SK-N-SH treated with all-trans-retinoic acid at 6 μM for 48 hours (cell line): ENCODE measurements around the gene RNASE8.

Experiments used
- ATAC-seq: fragments of 200-7000 bp; cut with Tn5 transposase; 3 replicates; pipeline ENCODE4 v1.9.1; 2020; ENCODE audit warnings: mild to moderate bottlenecking, moderate library complexity
- ARNTL ChIP-seq: fragments of 450-650 bp; formaldehyde crosslinking; IDR thresholded peaks from 2 replicates; pipeline ENCODE4 v1.5.0; 2020; ENCODE audit warnings: low read depth, mild to moderate bottlenecking, moderate library complexity, borderline replicate concordance
- BACH2 ChIP-seq: fragments of 250-450 bp; sonication (Bioruptor Pico); IDR thresholded peaks from 2 replicates; pipeline ENCODE4 v1.9.0; 2021; ENCODE audit warnings: mild to moderate bottlenecking, borderline replicate concordance
- CSRNP3 ChIP-seq: fragments of 250-450 bp; sonication (Bioruptor Pico); IDR thresholded peaks from 2 replicates; pipeline ENCODE4 v1.5.1; 2021; ENCODE audit warnings: mild to moderate bottlenecking, moderate library complexity
- GLIS3 ChIP-seq: fragments of 250-450 bp; sonication (Bioruptor Pico); IDR thresholded peaks from 2 replicates; pipeline ENCODE4 v1.5.0; 2020; ENCODE audit warnings: mild to moderate bottlenecking, moderate library complexity
- OSR1 ChIP-seq: fragments of 250-450 bp; sonication (Bioruptor Pico); IDR thresholded peaks from 2 replicates; pipeline ENCODE4 v1.8.0; 2022; ENCODE audit warnings: moderate library complexity, mild to moderate bottlenecking, inconsistent platforms
- PATZ1 ChIP-seq: fragments of 250-450 bp; sonication (Bioruptor Pico); IDR thresholded peaks from 2 replicates; pipeline ENCODE4 v1.8.0; 2020; ENCODE audit warnings: mild to moderate bottlenecking, moderate library complexity, borderline replicate concordance
- POU6F1 ChIP-seq: fragments of 250-450 bp; sonication (Bioruptor Pico); IDR thresholded peaks from 2 replicates; pipeline ENCODE4 v1.8.0; 2021; ENCODE audit warnings: low read depth, mild to moderate bottlenecking, moderate library complexity, borderline replicate concordance
- PPARA ChIP-seq: fragments of 250-450 bp; sonication (Bioruptor Pico); IDR thresholded peaks from 2 replicates; pipeline ENCODE4 v1.5.0; 2020; ENCODE audit warnings: mild to moderate bottlenecking, borderline replicate concordance
- SNAI2 ChIP-seq: fragments of 250-450 bp; sonication (Bioruptor Pico); IDR thresholded peaks from 2 replicates; pipeline ENCODE4 v1.5.0; 2020; ENCODE audit warnings: mild to moderate bottlenecking, moderate library complexity
- TCF4 ChIP-seq: fragments of 250-450 bp; sonication (Bioruptor Pico); IDR thresholded peaks from 2 replicates; pipeline ENCODE4 v1.8.0; 2021; ENCODE audit warnings: mild to moderate bottlenecking, moderate library complexity, borderline replicate concordance
- TOX ChIP-seq: fragments of 250-450 bp; sonication (Bioruptor Pico); IDR thresholded peaks from 2 replicates; pipeline ENCODE4 v1.8.0; 2021; ENCODE audit warnings: mild to moderate bottlenecking, moderate library complexity, borderline replicate concordance
- ZC3H10 ChIP-seq: fragments of 250-450 bp; sonication (Bioruptor Pico); IDR thresholded peaks from 2 replicates; pipeline ENCODE4 v1.5.1; 2021; ENCODE audit warnings: mild to moderate bottlenecking, moderate library complexity
- ZFP3 ChIP-seq: fragments of 250-450 bp; sonication (Bioruptor Pico); IDR thresholded peaks from 2 replicates; pipeline ENCODE4 v1.5.0; 2020; ENCODE audit warnings: mild to moderate bottlenecking, moderate library complexity
- ZFP30 ChIP-seq: fragments of 450-650 bp; formaldehyde crosslinking; IDR thresholded peaks from 2 replicates; pipeline ENCODE4 v1.5.0; 2022; ENCODE audit warnings: mild to moderate bottlenecking, moderate library complexity
- ZNF565 ChIP-seq: fragments of 450-650 bp; formaldehyde crosslinking; conservative IDR thresholded peaks from 2 replicates; pipeline ENCODE4 v1.5.0; 2020; ENCODE audit warnings: low read depth, mild to moderate bottlenecking, moderate library complexity
- ZNF70 ChIP-seq: fragments of 450-650 bp; formaldehyde crosslinking; IDR thresholded peaks from 2 replicates; pipeline ENCODE4 v1.5.0; 2020; ENCODE audit warnings: mild to moderate bottlenecking, moderate library complexity
- ZNF8 ChIP-seq: fragments of 450-650 bp; formaldehyde crosslinking; IDR thresholded peaks from 2 replicates; pipeline ENCODE4 v1.5.0; 2020; ENCODE audit warnings: mild to moderate bottlenecking, moderate library complexity
- TF ChIP-seq, protein P1 (sequence below): fragments of 250-450 bp; sonication (Bioruptor Pico); IDR thresholded peaks from 2 replicates; pipeline ENCODE4 v1.5.0; 2020; ENCODE audit warnings: mild to moderate bottlenecking, moderate library complexity
- TF ChIP-seq, protein P2 (sequence below): fragments of 250-450 bp; sonication (Bioruptor Pico); IDR thresholded peaks from 2 replicates; pipeline ENCODE4 v1.5.1; 2020; ENCODE audit warnings: low read depth, mild to moderate bottlenecking, moderate library complexity

The RNASE8 gene

GRCh38 chr14:21041676-21042433, 15.8 kb upstream of the RNASE8 start, which contains the start of gene RNASE7 (continued):
- TF ChIP-seq ARNTL: no peak
- TF ChIP-seq ZNF8 (CRISPR knock-in tag): no peak
- TF ChIP-seq TOX (CRISPR knock-in tag): no peak
- no peak for TF ChIP-seq CSRNP3 (CRISPR knock-in tag)
- no peak for TF ChIP-seq ZNF70
- TF ChIP-seq ZFP3 (CRISPR knock-in tag): no peak
- TF ChIP-seq POU6F1 (CRISPR knock-in tag): no peak
- no peak for TF ChIP-seq ZC3H10 (CRISPR knock-in tag)
- no peak for TF ChIP-seq OSR1 (CRISPR knock-in tag)

GRCh38 chr14:21042918-21043317, 14.7 kb upstream of the RNASE8 start:
- TF ChIP-seq, protein P1, sequence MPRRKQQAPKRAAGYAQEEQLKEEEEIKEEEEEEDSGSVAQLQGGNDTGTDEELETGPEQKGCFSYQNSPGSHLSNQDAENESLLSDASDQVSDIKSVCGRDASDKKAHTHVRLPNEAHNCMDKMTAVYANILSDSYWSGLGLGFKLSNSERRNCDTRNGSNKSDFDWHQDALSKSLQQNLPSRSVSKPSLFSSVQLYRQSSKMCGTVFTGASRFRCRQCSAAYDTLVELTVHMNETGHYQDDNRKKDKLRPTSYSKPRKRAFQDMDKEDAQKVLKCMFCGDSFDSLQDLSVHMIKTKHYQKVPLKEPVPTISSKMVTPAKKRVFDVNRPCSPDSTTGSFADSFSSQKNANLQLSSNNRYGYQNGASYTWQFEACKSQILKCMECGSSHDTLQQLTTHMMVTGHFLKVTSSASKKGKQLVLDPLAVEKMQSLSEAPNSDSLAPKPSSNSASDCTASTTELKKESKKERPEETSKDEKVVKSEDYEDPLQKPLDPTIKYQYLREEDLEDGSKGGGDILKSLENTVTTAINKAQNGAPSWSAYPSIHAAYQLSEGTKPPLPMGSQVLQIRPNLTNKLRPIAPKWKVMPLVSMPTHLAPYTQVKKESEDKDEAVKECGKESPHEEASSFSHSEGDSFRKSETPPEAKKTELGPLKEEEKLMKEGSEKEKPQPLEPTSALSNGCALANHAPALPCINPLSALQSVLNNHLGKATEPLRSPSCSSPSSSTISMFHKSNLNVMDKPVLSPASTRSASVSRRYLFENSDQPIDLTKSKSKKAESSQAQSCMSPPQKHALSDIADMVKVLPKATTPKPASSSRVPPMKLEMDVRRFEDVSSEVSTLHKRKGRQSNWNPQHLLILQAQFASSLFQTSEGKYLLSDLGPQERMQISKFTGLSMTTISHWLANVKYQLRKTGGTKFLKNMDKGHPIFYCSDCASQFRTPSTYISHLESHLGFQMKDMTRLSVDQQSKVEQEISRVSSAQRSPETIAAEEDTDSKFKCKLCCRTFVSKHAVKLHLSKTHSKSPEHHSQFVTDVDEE (CRISPR knock-in tag): no peak
- TF ChIP-seq PATZ1: no peak
- TF ChIP-seq TOX (CRISPR knock-in tag): no peak
- no peak for TF ChIP-seq GLIS3 (CRISPR knock-in tag)
- no peak for TF ChIP-seq ZFP3 (CRISPR knock-in tag)
- TF ChIP-seq BACH2 (CRISPR knock-in tag): no peak
- TF ChIP-seq ZFP30 (CRISPR knock-in tag): no peak
- TF ChIP-seq ZNF565 (CRISPR knock-in tag): no peak
- no peak for TF ChIP-seq TCF4 (CRISPR knock-in tag)
- TF ChIP-seq ZC3H10 (CRISPR knock-in tag): no peak
- TF ChIP-seq ARNTL: no peak
- TF ChIP-seq, protein P2, sequence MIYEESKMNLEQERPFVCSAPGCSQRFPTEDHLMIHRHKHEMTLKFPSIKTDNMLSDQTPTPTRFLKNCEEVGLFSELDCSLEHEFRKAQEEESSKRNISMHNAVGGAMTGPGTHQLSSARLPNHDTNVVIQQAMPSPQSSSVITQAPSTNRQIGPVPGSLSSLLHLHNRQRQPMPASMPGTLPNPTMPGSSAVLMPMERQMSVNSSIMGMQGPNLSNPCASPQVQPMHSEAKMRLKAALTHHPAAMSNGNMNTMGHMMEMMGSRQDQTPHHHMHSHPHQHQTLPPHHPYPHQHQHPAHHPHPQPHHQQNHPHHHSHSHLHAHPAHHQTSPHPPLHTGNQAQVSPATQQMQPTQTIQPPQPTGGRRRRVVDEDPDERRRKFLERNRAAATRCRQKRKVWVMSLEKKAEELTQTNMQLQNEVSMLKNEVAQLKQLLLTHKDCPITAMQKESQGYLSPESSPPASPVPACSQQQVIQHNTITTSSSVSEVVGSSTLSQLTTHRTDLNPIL (CRISPR knock-in tag): no peak
- TF ChIP-seq, all 23 proteins: peak for 0
- ATAC-seq: no peak

DNA sequence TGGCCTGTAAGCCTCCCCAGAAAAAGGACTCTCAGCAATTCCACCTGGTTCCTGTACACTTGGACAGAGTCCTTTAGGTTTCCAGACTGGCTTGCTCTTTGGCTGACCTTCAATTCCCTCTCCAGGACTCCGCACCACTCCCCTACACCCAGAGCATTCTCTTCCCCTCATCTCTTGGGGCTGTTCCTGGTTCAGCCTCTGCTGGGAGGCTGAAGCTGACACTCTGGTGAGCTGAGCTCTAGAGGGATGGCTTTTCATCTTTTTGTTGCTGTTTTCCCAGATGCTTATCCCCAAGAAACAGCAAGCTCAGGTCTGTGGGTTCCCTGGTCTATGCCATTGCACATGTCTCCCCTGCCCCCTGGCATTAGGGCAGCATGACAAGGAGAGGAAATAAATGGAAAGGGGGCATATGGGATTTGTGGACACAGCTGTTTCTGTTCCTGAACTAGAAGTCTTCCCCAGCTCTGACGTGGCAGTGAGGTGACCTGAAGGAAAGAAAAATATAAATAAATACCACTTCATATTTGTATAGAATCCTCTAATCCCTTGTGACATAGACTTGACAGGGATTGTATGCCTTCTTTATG, 14.1 kb upstream of the RNASE8 start:
- TF ChIP-seq PPARA (no peak), ARNTL (no peak), ZNF70 (no peak), OSR1 (CRISPR knock-in tag) (no peak), TOX (CRISPR knock-in tag) (no peak), CSRNP3 (CRISPR knock-in tag) (no peak), SNAI2 (CRISPR knock-in tag) (no peak), PATZ1 (no peak), ZFP3 (CRISPR knock-in tag) (no peak)
- no peak for ATAC-seq
